Endothelial cell of umbilical vein (primary cell): ENCODE measurements around the gene EIF2B2. TPM values are rescaled to one million over a fixed set of nuclear protein-coding genes. Genes with fewer than 3 reads are reported as not detected.

Experiments used
- BruUV-seq: library from RNA; stranded (reverse); fragments of 400-500 nt; replicated peaks from 2 replicates; lab custom pipeline; 2021; lab: Mats Ljungman, UMichigan
- CTCF ChIA-PET: fragments of 300-600, 350-600 bp; sonication (Branson Sonifier 250); formaldehyde crosslinking; loops from one replicate; lab custom pipeline; 2021; ENCODE audit warnings: antibody characterized with exemption, inconsistent platforms; lab: Charles Lee
- POLR2A ChIA-PET: fragments of 300-600, 350-600 bp; sonication (Branson Sonifier 250); formaldehyde crosslinking; loops from one replicate; lab custom pipeline; 2021; ENCODE audit warnings: antibody characterized with exemption, inconsistent platforms; lab: Charles Lee
- DNase-seq: peaks from one replicate; pipeline ENCODE4 v3.0.0-alpha.2; 2011; ENCODE audit warnings: low read depth, low spot score
- FAIRE-seq: peaks from 2 replicates; lab custom pipeline; 2011; peaks lifted over from hg19 to GRCh38; lab: Jason Lieb, UNC
- H2AFZ ChIP-seq: 2 replicates; pipeline ENCODE4 v1.6.0; 2012; ENCODE audit warnings: low read depth, low read length, control low read depth, inconsistent platforms
- H3K27ac ChIP-seq: 2 replicates; pipeline ENCODE4 v1.5.1; 2011; ENCODE audit warnings: low read depth, mild to moderate bottlenecking, control low read depth, low read length, moderate library complexity; ENCODE audit not compliant: insufficient read depth
- H3K27me3 ChIP-seq, 2 experiments: 2 replicates each; pipeline versions ENCODE4 v1.6.0 to v1.6.1; 2011; ENCODE audit warnings: low read length in 2 of 2, mixed read lengths in 1 of 2; ENCODE audit not compliant: control insufficient read depth in 2 of 2, insufficient read depth in 2 of 2
- H3K36me3 ChIP-seq, 2 experiments: 2 replicates in 1 of 2; 3 replicates in 1 of 2; pipeline ENCODE4 v1.5.1; 2011; ENCODE audit warnings: low read length in 2 of 2, mild to moderate bottlenecking in 1 of 2, moderate library complexity in 1 of 2; ENCODE audit not compliant: control insufficient read depth in 2 of 2, insufficient read depth in 2 of 2; ENCODE audit errors: extremely low read depth in 1 of 2
- H3K4me1 ChIP-seq: 3 replicates; pipeline ENCODE4 v1.5.1; 2011; ENCODE audit warnings: mild to moderate bottlenecking, low read length; ENCODE audit not compliant: control insufficient read depth, insufficient read depth; ENCODE audit errors: extremely low read depth
- H3K4me2 ChIP-seq: 2 replicates; pipeline ENCODE4 v1.6.1; 2011; ENCODE audit warnings: low read length, control low read depth, mixed read lengths; ENCODE audit not compliant: insufficient read depth
- H3K4me3 ChIP-seq, 3 experiments: fragments of 200-600 bp in 1 of 3; sonication (generic), shearing (Covaris generic) in 1 of 3; replicated peaks in 1 of 3; 2 replicates each; pipeline ENCODE4 v1.5.1; 2011 to 2016; ENCODE audit warnings: control low read depth in 3 of 3, low read length in 3 of 3, mild to moderate bottlenecking in 2 of 3, inconsistent platforms in 1 of 3, low read depth in 1 of 3, moderate library complexity in 1 of 3; ENCODE audit not compliant: insufficient read depth in 1 of 3
- H3K79me2 ChIP-seq: 2 replicates; pipeline ENCODE4 v1.6.0; 2012; ENCODE audit warnings: low read length, inconsistent platforms; ENCODE audit not compliant: control insufficient read depth, insufficient read depth
- H3K9ac ChIP-seq: replicated peaks from 2 replicates; pipeline ENCODE3; 2011; ENCODE audit warnings: low read length, control low read depth; ENCODE audit not compliant: insufficient read depth; ENCODE audit errors: extremely low read depth
- H3K9me1 ChIP-seq: replicated peaks from 3 replicates; pipeline ENCODE4 v1.6.0; 2011; ENCODE audit warnings: mild to moderate bottlenecking, low read length; ENCODE audit not compliant: control insufficient read depth, insufficient read depth; ENCODE audit errors: extremely low read depth
- H3K9me3 ChIP-seq: replicated peaks from 2 replicates; pipeline ENCODE4 v1.5.1; 2012; ENCODE audit warnings: low read length, inconsistent platforms; ENCODE audit not compliant: control insufficient read depth, insufficient read depth
- H4K20me1 ChIP-seq: replicated peaks from 2 replicates; pipeline ENCODE3; 2011; ENCODE audit warnings: mild to moderate bottlenecking, low read length; ENCODE audit not compliant: control insufficient read depth, insufficient read depth; ENCODE audit errors: extremely low read depth
- CTCF ChIP-seq, 2 donors: IDR thresholded peaks; 1 replicate in 1 of 2; 2 replicates in 1 of 2; pipeline ENCODE4 v1.5.1; 2011; ENCODE audit warnings: low read length in 2 of 2, mild to moderate bottlenecking in 2 of 2, moderate library complexity in 2 of 2, control low read depth in 1 of 2, inconsistent platforms in 1 of 2, low read depth in 1 of 2; ENCODE audit not compliant: insufficient read depth in 1 of 2; ENCODE audit errors: extremely low read depth in 1 of 2
- EZH2 ChIP-seq: IDR thresholded peaks from 2 replicates; pipeline ENCODE4 v1.6.1; 2012; ENCODE audit warnings: borderline replicate concordance, low read depth, mild to moderate bottlenecking, moderate library complexity, low read length, inconsistent platforms; ENCODE audit not compliant: severe bottlenecking
- FOS ChIP-seq: IDR thresholded peaks from 2 replicates; pipeline ENCODE4 v1.6.1; 2011; ENCODE audit warnings: mild to moderate bottlenecking, low read length, moderate library complexity, borderline replicate concordance; ENCODE audit not compliant: insufficient read depth
- GATA2 ChIP-seq: IDR thresholded peaks from 2 replicates; pipeline ENCODE4 v1.7.0; 2011; ENCODE audit warnings: low read depth, mild to moderate bottlenecking, moderate library complexity, mixed read lengths, low read length; ENCODE audit not compliant: insufficient read length, insufficient read depth
- JUN ChIP-seq: IDR thresholded peaks from 2 replicates; pipeline ENCODE4 v1.6.1; 2011; ENCODE audit warnings: borderline replicate concordance, low read depth; ENCODE audit not compliant: insufficient read length, insufficient read depth
- MYC ChIP-seq: IDR thresholded peaks from one replicate; pipeline ENCODE4 v1.6.1; 2011; ENCODE audit warnings: mild to moderate bottlenecking, low read depth, low read length
- POLR2A ChIP-seq: IDR thresholded peaks from 2 replicates; pipeline ENCODE4 v1.6.1; 2012; ENCODE audit warnings: low read depth, mild to moderate bottlenecking, control low read depth, low read length
- POLR2AphosphoS5 ChIP-seq: IDR thresholded peaks from 2 replicates; pipeline ENCODE4 v1.6.1; 2012; ENCODE audit warnings: low read depth, mild to moderate bottlenecking, control low read depth, low read length, moderate library complexity; ENCODE audit not compliant: insufficient read depth
- dilution Hi-C: fragments of 300-500 bp; cut with MboI; formaldehyde crosslinking; loops from one replicate; pipeline ENCODE4 v1.15.0; 2019; ENCODE audit warnings: low sequenced_read_pairs; ENCODE audit not compliant: extremely low pct_ligation_motif_present
- intact Hi-C: fragments of 100-400 bp; cut with micrococcal nuclease; formaldehyde crosslinking; loops from one replicate; pipeline ENCODE4 v1.10.0; 2022
- polyA plus RNA-seq, 4 experiments: library from polyadenylated mRNA; depleted of rRNA in 3 of 4; stranded (reverse) in 3 of 4; unstranded in 1 of 4; fragments of >200 nt; gene quantifications; 2 replicates each; pipeline versions ENCODE4 v1.2.1 to v1.2.3, GENCODE V29; 2011 to 2012; ENCODE audit warnings: missing spikeins in 1 of 4
- total RNA-seq: library from RNA; stranded (reverse); gene quantifications from 2 replicates; pipeline ENCODE4 v1.2.3, GENCODE V29; 2021
- TF ChIP-seq, protein P1 (sequence below): IDR thresholded peaks from 2 replicates; pipeline ENCODE4 v1.6.1; 2011; ENCODE audit not compliant: insufficient read depth, insufficient read length

The EIF2B2 gene
- total and polyA plus RNA-seq, 2 donors (not counting 3 experiments of a cell fraction or from before 2014, with no cell fraction given): 97.0 to 143 TPM

GRCh38 chr14:75048101-75048500, 45.4 kb downstream of the EIF2B2 start:
- POLR2A ChIA-PET: interaction anchor here (1.2 kb wide), 1 partner anchor 93 kb away, joined by 3 read pairs; the partner anchor contains the start of gene PGF

More at GRCh38 chr14:75048101-75048500, 45.4 kb downstream of the EIF2B2 start:
- TF ChIP-seq MYC (no peak), CTCF (IDR thresholded peaks at IDR 0.05; ENCODE audit: extremely low read depth in 1 of 2, insufficient read depth in 1 of 2, low read depth in 1 of 2, low read length in 2 of 2) (no peak), JUN (no peak), POLR2A (no peak), FOS (no peak), EZH2 (no peak), GATA2 (no peak), POLR2AphosphoS5 (no peak)
- TF ChIP-seq, protein P1, sequence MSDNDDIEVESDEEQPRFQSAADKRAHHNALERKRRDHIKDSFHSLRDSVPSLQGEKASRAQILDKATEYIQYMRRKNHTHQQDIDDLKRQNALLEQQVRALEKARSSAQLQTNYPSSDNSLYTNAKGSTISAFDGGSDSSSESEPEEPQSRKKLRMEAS: no peak
- FAIRE-seq (no peak), DNase-seq (no peak)
- Histone ChIP-seq H2AFZ (no peak overlapping the region), H3K4me3 (no peak overlapping the region), H3K4me1 (peaks cover 21% of the 10 kb centered on the region), H3K27ac (no peak overlapping the region), H3K9me1 (no peaks in the 10 kb centered on the region), H3K27me3 (no peaks in the 10 kb centered on the region), H3K36me3 (no peaks in the 10 kb centered on the region), H3K9me3 (no peaks in the 10 kb centered on the region), H3K4me2 (no peak overlapping the region), H4K20me1 (no peaks in the 10 kb centered on the region), H3K9ac (no peak overlapping the region), H3K79me2 (peaks cover 6% of the 10 kb centered on the region)
- intact Hi-C loops (no loop called here), dilution Hi-C loops (no loop called here)
- CTCF ChIA-PET: interaction anchor here (1.1 kb wide), 1 partner anchor 15 kb away, joined by 3 read pairs; the partner anchor contains the start of gene ACYP1
- BruUV-seq: no TSS peak
